AG10803 (cell line): ENCODE measurements around the gene CDK14.
A peak's percentile ranks its signal among the peaks of the same experiment; 100 is the strongest.

Source experiments
- DNase-seq: peaks from one replicate; pipeline ENCODE4 v3.0.0; 2010; ENCODE audit warnings: low read depth
- H3K4me3 ChIP-seq: 2 replicates; pipeline ENCODE4 v1.5.1; 2011; ENCODE audit warnings: mild to moderate bottlenecking, low read length, control low read depth
- TF ChIP-seq, protein P1 (sequence below): conservative IDR thresholded peaks from 2 replicates; pipeline ENCODE4 v1.5.1; 2011; ENCODE audit warnings: mild to moderate bottlenecking, low read length, control low read depth, inconsistent platforms

CDK14 gene

DNA sequence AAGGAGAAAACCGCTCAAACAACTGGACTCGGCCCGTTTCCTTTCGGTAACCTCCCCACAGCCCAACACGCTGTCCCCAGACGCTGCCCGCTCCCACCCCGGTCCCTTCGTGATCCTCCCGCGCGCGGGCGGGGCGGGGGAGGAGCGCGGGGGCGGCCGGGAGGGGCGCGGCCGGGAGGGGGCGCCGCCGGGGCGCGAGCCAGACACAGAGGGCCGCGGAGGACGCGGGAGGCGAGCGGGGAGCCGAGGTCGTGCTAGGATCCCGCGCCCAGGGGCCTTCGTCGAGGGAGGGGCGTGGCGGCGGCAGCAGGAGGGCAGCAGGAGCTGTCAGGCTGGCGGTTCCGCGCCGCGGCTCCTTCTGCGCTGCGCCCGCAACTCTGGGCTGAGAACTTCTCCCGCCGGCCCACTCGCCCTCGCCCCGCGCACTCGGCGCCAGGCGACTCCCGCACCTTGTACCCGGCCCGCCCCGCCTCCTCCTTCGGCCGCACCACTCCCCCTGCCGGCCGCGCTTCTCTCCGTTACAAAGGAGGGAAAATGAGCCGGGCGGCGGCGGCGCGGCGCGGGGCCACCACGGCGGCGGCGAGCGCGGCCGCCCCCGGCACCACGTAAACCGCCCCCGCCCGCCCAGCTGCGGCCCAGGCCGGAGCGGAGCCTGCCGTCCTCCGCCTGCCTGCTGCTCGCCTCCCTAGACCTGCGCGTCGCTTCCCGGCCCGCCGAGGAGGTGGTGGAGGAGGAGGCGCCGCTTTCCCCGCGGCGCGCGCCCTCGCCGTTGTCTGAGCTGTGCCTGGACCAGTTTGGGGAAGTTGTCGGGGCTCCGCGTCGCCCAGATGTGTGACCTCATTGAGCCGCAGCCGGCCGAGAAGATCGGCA lies at the start of gene CDK14:
Gene CDK14, plus strand, starts transcription at position 521 of the 870 bp plus-strand sequence. Its CDS starts 307 bp downstream, at position 828.
- DNase-seq = peak; percentile 67
- TF ChIP-seq, protein P1, sequence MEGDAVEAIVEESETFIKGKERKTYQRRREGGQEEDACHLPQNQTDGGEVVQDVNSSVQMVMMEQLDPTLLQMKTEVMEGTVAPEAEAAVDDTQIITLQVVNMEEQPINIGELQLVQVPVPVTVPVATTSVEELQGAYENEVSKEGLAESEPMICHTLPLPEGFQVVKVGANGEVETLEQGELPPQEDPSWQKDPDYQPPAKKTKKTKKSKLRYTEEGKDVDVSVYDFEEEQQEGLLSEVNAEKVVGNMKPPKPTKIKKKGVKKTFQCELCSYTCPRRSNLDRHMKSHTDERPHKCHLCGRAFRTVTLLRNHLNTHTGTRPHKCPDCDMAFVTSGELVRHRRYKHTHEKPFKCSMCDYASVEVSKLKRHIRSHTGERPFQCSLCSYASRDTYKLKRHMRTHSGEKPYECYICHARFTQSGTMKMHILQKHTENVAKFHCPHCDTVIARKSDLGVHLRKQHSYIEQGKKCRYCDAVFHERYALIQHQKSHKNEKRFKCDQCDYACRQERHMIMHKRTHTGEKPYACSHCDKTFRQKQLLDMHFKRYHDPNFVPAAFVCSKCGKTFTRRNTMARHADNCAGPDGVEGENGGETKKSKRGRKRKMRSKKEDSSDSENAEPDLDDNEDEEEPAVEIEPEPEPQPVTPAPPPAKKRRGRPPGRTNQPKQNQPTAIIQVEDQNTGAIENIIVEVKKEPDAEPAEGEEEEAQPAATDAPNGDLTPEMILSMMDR = peak; percentile 33
- H3K4me3 ChIP-seq = peak within 1 kb of the TSS; percentile 69

DNA sequence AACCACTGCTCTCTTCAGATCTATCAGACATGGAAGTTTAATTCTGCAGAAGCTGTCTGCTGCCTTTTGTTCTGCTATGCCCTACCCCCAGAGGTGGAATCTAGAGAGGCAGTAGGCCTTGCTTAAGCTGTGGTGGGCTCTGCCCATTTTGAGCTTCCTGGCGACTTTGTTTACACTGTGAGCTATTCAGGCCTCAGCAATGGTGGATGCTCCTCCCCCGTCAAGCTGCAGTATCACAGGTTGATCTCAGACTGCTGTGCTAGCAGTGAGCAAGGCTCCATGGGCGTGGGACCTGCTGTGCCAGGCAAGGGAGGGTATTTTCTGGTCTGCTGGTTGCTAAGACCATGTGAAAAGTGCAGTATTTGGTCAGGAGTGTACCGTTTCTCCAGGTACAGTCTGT lies 45.1 kb upstream of the CDK14 start:
- TF ChIP-seq, protein P1 = no peak
- no peak for DNase-seq

DNA sequence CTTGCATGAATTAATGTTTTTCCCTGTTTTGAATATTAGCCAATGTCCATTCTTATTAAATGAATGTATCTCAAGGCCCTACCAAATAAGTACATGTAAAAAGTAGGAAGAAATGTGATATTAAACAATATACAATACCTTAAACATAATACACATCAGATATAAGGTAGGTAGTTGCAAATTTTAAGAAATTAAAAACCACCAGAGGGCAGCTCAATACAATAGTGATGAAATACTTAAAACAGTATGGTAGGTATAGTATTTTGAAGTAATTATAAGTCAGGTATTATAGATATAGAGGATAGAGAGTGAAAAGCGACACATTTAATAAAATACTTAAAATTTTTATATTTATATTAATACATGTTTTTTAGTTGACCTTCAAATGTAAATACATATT lies 43.6 kb upstream of the CDK14 start:
- peak; percentile 22 for DNase-seq
- no peak overlapping the region for H3K4me3 ChIP-seq
- TF ChIP-seq, protein P1 = peak; percentile 45

More for the DNA sequence above, 45.1 kb upstream of the CDK14 start:
- H3K4me3 ChIP-seq = no peak overlapping the region

DNA sequence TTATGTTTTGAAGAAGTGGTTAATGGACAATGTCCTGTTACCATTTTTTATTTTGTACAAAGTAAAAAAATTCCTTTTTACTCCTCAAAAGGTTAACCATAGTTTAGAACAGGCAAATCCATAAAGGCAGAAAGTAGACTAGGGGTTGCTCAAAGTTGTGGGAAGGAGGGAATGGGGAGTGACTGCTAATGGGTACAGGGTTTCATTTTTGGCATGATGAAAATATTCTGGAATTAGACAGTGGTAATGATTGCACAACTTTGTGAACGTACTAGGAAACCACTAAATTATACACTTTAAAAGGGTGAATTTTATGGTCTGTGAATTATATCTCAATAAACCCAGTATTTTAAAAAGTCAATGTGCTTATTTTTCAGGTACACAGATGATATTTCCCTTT lies 35.4 kb upstream of the CDK14 start:
- DNase-seq = peak; percentile 90
- TF ChIP-seq, protein P1 = no peak

DNA sequence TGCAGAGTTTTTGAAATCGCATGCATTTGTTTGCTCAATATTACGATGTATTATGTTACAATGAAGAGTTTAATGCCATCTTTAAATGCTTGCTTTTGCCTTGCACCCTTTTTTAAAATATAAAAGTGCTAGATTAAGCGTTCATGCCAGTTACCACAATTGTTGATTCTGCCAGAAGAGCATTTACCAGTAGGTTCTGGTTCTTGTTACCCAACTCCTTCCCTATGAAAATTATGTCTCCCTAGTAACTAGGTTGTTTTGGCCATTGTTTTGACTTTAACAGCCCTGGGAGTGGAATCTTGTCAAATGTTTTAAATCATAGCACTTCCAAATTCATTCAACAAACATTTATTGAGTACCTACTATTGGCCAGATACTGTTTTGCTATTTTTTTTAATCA lies 32.8 kb upstream of the CDK14 start:
- DNase-seq = peak; percentile 76
- TF ChIP-seq, protein P1 = no peak
- no peak overlapping the region for H3K4me3 ChIP-seq

More for the DNA sequence above, 35.4 kb upstream of the CDK14 start:
- H3K4me3 ChIP-seq = no peak overlapping the region

DNA sequence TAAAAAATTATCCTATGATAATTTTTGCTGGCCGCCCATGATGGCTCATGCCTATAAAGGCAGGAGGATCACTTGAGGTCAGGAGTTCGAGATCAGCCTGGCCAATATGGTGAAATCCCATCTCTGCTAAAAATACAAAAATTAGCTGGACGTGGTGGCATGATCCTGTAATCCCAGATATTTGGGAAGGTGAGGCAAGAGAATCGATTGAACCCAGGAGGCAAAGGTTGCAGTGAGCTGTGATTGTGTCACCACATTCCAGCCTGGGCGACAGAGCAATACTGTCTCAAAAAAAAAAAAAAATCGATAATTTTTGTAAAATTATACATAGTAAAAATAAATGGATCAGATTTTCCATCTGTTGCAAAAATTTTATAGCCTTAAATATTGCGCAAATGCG lies 31.7 kb upstream of the CDK14 start:
- no peak for DNase-seq
- no peak overlapping the region for H3K4me3 ChIP-seq
- TF ChIP-seq, protein P1 = no peak

DNA sequence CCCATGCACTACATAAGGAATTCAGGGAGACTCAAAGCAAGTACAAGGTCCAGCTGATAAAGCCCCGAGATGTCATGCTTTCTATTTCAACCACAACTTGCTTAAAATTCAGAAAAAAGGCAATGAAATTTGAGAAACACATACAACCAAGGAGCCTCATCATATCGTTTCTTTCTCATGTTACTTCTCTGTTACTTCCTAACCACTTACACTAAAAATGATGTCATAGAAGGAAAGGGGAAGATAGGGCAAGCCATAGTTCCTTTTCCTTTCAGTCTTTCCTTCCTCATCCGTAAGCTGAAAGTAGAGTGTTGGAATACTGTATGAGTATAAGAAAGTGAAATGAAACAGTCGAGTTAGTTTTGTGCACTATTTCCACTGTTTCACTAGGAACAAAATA lies 27.9 kb upstream of the CDK14 start:
- TF ChIP-seq, protein P1 = no peak
- H3K4me3 ChIP-seq = no peak overlapping the region
- DNase-seq = no peak
